ENCODE results near the gene SKAP1.
"Not testable (repeated sequence)": the region's sequence is repeated elsewhere in the genome, so short reads cannot be mapped to it uniquely, and the experiment has no call there.

SKAP1 gene

DNA sequence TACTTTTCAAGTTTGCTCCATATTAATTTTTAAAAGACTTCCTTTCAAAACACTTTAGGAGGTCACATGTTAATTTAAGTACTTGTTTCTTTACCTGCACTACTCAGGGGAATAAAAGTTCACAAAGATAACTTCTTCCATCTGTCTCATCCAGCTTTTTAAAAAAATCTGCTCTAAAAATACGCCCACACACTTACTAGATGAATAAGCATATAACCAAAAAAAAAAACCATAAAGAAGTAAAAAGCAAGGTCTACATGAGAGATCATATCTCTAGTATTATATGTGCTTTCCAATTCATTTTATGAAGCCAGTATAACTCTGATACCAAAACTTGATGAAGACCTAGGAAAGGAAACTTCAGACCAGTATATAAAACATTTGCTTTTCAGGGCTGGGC is 17.2 kb downstream of the SKAP1 start:
- no peak for DNase-seq (ENCODE audit: low spot score)

- not testable (repeated sequence) for DNase-seq (ENCODE audit: low spot score)
Observed at GRCh38 chr17:48410821-48411220, 19.2 kb downstream of the SKAP1 start.

- no peak for DNase-seq (ENCODE audit: low spot score)
Observed at GRCh38 chr17:48409607-48410006, 20.4 kb downstream of the SKAP1 start.

DNA sequence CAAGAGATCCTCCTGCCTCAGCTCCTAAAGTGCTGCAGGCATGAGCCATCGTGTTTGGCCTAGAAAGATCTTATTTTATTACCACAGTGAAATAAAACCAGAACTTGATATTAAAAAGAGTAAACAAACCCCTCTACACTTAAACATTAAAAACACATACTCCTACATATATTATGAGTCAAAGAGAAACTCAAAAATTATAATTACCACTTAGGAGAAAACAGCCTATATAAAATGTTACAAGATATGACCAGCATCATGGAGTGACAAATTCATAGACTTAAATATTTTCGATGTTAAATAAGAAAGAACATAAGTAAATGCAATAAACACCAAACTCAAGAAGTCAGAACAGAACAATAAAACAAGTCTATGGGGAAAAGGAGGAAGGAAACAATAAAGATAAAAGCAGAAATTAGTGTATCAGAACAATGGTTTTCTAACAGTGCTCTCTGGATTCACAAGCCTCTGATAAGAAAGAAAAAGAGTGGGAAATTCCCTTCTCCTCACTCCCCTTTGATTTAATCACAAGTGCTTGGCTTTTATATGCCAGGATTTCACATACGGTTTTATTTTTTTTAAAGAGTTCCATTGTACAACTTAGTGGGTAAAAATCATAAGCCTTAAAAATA is 23.0 kb downstream of the SKAP1 start:
- no peak for DNase-seq (ENCODE audit: low spot score)

DNA sequence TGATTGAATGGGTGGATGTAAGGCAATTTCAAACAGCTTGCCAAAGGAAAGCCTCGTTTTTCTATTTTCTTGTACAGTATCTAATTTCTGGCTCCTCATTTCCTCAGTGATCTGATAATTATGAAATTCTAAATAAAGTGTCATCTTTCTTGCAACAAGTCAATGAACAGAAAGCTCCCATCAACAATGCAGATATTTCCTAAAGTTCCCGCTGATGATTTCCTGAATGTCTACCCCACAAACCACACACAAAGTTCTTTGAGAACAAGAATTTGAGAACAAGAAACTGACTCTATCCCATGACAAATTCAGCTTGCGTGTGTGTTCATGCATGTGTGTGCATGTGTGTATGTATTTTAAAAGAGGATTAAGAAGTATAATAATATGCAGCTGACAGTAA is 35.2 kb downstream of the SKAP1 start:
- no peak for DNase-seq (ENCODE audit: low spot score)

- DNase-seq (ENCODE audit: low spot score): peak; percentile 13
Observed at GRCh38 chr17:48393283-48393682, 36.7 kb downstream of the SKAP1 start.

- DNase-seq (ENCODE audit: low spot score): peak; percentile 24
Observed at GRCh38 chr17:48392857-48393256, 37.2 kb downstream of the SKAP1 start.

- no peak for DNase-seq (ENCODE audit: low spot score)
Observed at GRCh38 chr17:48391444-48391843, 38.6 kb downstream of the SKAP1 start.

GRCh38 chr17:48389903-48390302 is 40.1 kb downstream of the SKAP1 start:
- DNase-seq (ENCODE audit: low spot score): no peak

DNA sequence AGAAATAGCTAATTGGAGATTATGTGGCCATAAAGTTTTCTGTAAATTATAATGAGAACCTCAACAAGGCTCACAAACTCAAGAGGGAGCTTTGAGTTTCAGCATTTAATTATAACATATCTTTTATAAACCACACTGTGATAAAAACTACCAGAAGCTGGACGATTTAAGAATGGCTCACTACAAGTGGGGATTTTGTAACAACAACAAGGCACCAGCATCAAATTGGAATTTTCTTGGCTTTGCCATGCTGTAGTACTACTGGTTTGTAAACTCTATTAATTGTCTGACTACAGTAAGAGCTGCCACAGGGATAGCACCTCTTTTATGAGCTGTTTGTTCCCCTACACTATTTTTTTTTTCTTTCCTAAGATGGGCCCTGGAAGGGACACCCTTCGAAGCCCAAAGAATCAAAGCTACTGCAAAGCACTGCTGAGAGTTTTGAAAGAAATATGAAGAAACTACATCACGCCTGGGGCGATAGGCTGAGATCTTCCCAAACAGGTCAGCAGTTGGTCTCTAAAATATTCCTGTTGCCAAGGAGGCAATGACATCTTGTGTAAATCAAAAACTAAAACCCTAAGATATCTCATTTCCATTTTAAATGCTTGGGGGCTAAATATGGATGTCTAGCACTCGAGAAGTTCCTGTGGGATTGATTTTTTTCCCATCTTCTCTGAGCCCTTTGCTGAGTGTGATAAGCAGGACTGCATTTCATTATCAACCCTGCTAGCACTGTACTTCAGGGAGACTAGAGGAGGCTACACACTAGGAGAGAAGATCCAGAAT is 40.9 kb downstream of the SKAP1 start:
- DNase-seq (ENCODE audit: low spot score): no peak

GRCh38 chr17:48386826-48387225 is 43.2 kb downstream of the SKAP1 start:
- no peak for DNase-seq (ENCODE audit: low spot score)

GRCh38 chr17:48385319-48385718 is 44.7 kb downstream of the SKAP1 start:
- DNase-seq (ENCODE audit: low spot score): no peak

DNA sequence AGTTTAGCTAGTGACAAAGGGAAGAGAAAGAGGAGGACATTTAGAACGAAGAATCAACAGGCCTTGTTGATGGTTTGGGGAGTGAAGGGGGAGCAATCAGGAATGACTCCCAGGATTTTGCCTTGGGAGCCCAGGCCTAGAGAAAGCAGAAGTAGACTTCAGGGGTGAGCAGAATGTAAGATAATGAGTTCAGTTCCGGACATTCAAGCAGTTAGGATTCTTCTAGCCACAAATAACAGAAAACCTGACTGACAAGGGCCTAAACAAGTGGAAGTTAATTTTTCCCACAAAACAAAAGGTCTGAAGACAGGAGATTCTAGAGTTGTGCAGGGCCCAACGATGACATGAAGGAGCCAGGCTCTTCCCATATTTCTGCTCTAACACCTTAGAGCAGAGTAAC is 45.9 kb downstream of the SKAP1 start:
- DNase-seq (ENCODE audit: low spot score): no peak

DNA sequence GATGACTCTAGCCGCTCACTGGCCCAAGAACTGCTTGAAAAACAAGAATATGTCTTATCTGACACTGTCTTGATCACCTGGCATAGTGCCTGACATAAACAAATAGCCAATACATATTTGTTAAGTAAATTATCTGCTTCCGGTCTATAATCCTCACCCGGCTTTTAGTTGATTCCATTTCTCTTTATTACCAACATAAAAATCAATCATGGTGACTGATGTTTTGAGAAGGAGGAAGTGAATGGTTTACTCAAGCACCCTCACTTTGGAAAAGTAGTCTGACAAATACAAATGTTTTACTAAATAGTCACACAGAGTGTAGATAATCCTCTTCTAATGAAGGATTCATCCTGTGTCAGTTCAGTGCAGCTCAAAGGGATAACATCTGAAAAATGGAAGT is 47.0 kb downstream of the SKAP1 start:
- DNase-seq (ENCODE audit: low spot score): no peak

DNA sequence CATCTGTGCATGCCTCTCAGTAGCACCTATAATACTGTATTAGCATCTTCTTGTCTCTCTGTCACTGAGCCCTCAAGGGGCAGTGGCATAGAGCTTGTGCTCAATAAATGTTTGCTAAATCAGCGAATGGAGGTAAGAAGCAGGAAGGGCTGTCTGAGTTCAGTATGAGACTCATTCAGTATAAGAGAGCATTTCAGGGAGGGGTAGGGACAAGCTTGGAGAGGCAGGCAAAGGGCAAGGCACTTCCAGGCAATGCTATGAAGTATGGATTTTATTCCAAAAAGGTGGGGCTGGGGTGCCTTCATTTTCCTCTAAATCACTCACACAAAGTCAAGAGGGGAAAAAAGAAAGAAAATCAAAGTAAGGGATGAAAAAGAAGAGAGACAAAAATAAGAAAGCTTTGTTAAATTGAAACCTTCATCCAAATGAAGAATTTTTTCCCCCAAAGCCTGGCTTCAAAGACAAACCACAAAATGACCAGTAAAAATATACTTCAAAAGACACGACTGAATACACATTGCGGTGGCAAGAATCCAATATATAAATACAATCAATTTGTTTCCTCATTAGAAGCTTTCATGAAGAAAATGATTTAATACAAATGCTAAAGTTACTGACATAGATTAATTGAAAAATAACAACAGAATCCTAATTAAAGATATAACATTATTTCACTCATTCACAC is 51.2 kb downstream of the SKAP1 start:
- no peak for DNase-seq (ENCODE audit: low spot score)

DNA sequence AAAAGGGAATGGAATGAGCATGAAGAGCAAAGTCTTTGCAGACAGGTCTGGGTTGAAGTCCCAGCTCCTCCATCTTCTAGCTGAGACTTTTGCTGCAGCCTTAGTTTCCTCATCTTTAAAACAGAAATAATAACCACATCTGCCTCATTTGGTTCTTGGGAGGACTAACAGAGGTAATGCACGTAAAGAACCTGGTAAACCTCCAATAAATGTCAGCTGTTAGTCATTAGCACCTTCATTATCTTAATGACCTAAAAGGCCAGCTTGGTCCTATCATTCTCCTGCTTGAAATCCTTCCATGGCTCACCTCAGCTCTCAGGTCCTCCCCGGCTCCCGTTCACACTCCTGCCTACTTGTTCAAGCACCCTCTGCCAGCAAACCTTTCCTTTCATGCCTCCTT is 51.8 kb downstream of the SKAP1 start:
- DNase-seq (ENCODE audit: low spot score): no peak

DNA sequence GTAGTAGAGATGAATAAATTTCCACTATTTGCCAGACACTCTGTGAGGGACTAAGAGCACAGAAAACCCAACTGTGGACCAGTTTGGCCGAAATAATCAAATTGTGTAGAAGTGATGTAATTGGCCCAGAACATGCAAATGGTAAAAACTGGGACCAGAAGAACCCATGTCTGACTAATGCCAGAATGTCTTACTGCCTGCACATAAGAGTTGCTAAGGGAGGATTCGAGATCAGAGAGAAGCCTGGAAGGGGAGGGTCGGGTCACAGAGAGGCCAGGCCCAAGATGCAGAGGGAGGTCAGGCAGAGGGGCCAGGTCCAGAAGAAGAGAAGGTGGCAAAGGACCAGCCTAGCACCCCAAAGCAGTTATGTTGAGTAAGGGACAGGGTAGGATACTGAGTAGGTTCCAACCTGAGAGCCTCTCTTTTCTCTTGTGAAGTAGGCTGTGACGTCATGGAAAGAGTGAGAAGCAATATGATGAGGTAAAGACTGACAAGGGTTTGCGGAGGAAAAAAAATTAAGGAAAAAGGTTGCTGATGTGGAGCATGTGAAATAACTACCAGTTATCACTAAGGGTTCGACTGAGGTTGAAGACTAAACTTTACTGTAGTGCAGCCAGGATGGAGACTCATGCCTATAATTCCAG is 53.2 kb downstream of the SKAP1 start:
- no peak for DNase-seq (ENCODE audit: low spot score)

DNA sequence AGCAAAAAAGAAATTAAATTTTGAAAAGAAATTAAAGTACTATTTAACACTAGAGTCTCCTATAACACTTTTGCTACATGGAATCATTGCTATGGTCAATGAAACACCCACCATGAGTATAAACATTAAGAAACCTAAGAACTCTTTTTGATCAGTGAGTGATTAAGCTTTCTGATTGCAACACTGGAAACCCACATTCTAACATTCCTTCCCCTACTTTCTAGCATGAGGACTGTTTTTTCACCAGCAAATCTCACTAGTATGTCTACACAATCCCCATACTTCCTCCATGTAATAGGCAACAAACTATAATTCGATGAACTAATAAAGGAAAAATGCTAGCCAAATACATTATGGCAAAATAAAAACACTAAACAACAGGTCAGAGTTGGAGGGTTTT is 54.7 kb downstream of the SKAP1 start:
- DNase-seq (ENCODE audit: low spot score): peak; percentile 50

- no peak for DNase-seq (ENCODE audit: low spot score)
Observed at GRCh38 chr17:48374650-48375230, 55.3 kb downstream of the SKAP1 start.

GRCh38 chr17:48373883-48374282 is 56.1 kb downstream of the SKAP1 start:
- DNase-seq (ENCODE audit: low spot score): no peak

- no peak for DNase-seq (ENCODE audit: low spot score)
Observed at GRCh38 chr17:48373130-48373830, 56.7 kb downstream of the SKAP1 start.

- not testable (repeated sequence) for DNase-seq (ENCODE audit: low spot score)
Observed at GRCh38 chr17:48368967-48369366, 61.0 kb downstream of the SKAP1 start.

Measured in AG08395 (cell line).